ENCODE results near the gene GAS7.

DNA sequence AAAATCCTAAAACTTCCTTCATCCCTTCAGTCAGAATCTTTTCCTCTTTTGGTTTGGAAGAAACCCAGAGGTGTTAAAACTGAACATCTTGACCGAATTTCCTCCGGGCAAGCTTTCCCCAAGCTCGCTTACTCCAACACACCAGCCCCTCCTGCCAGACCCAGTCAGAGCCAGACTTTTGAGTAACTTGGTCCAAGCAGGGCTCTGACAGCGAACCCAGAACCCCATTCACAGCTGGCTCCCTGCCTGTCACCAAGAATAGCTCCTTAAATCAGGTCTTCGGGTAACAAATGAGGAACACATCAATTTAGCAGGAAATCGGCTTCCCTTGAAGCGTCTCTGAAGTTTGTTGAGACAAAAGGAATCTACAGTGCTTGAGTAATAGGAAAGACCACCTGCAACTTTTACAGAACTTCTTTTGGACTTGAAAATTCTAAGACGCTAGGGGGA is 27.3 kb downstream of the GAS7 start:
- TF ChIP-seq FOXM1 (IDR thresholded peaks at IDR 0.05; ENCODE audit: borderline replicate concordance) (no peak), NFRKB (IDR thresholded peaks at IDR 0.05) (no peak), BHLHE40 (IDR thresholded peaks at IDR 0.05; ENCODE audit: borderline replicate concordance) (no peak), FOXA1 (IDR thresholded peaks at IDR 0.05) (no peak), FOXK2 (IDR thresholded peaks at IDR 0.05) (no peak), TARDBP (IDR thresholded peaks at IDR 0.05) (no peak), ELF4 (IDR thresholded peaks at IDR 0.05) (no peak), SUZ12 (IDR thresholded peaks at IDR 0.05) (no peak), LEF1 (IDR thresholded peaks at IDR 0.05; ENCODE audit: borderline replicate concordance) (no peak), SP1 (IDR thresholded peaks at IDR 0.05) (no peak), ARNT (IDR thresholded peaks at IDR 0.05) (no peak), ZNF384 (IDR thresholded peaks at IDR 0.05) (no peak), L3MBTL2 (conservative IDR thresholded peaks at IDR 0.05) (no peak)
